ENCODE measurements around the gene CXCL17.
A peak's percentile ranks its signal among the peaks of the same experiment; 100 is the strongest.

The CXCL17 gene

DNA sequence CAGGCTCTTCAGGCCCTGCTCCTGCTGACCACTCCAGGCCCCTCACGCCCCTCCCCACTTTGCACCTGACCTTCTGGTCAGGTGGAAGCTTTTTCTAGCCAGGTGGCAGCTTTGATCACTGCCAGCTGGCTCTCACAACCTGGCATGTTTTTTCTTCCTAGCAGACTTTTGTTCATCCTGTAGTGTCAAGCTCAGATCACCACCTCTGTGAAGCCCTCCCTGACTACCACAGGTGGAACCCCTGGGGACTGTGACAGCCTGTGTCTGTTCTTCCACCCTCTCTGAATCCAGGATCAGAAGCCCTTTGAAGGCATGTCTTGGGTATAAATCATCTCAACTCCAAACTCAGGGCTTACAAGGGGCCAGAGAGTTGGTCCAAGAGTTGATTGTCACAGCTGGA lies 42.3 kb downstream of the CXCL17 start:
- TF ChIP-seq, protein P1, sequence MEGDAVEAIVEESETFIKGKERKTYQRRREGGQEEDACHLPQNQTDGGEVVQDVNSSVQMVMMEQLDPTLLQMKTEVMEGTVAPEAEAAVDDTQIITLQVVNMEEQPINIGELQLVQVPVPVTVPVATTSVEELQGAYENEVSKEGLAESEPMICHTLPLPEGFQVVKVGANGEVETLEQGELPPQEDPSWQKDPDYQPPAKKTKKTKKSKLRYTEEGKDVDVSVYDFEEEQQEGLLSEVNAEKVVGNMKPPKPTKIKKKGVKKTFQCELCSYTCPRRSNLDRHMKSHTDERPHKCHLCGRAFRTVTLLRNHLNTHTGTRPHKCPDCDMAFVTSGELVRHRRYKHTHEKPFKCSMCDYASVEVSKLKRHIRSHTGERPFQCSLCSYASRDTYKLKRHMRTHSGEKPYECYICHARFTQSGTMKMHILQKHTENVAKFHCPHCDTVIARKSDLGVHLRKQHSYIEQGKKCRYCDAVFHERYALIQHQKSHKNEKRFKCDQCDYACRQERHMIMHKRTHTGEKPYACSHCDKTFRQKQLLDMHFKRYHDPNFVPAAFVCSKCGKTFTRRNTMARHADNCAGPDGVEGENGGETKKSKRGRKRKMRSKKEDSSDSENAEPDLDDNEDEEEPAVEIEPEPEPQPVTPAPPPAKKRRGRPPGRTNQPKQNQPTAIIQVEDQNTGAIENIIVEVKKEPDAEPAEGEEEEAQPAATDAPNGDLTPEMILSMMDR (conservative IDR thresholded peaks at IDR 0.05; ENCODE audit: low read depth): no peak
- CTCF ChIA-PET: interaction anchor here (0.6 to 1.4 kb wide), 7 partner anchors 9 to 292 kb away, joined by 3 to 5 read pairs (median 3); partner anchors contain the start of gene POU2F2
- no peak for DNase-seq (ENCODE audit: low spot score)
- POLR2A ChIA-PET (ENCODE audit: low non-redundant PET): interaction anchor here (0.6 kb wide), 1 partner anchor 264 kb away, joined by 7 read pairs; no protein-coding TSS in a partner anchor
- H3K27ac ChIP-seq: peak overlapping the region; percentile 58

DNA sequence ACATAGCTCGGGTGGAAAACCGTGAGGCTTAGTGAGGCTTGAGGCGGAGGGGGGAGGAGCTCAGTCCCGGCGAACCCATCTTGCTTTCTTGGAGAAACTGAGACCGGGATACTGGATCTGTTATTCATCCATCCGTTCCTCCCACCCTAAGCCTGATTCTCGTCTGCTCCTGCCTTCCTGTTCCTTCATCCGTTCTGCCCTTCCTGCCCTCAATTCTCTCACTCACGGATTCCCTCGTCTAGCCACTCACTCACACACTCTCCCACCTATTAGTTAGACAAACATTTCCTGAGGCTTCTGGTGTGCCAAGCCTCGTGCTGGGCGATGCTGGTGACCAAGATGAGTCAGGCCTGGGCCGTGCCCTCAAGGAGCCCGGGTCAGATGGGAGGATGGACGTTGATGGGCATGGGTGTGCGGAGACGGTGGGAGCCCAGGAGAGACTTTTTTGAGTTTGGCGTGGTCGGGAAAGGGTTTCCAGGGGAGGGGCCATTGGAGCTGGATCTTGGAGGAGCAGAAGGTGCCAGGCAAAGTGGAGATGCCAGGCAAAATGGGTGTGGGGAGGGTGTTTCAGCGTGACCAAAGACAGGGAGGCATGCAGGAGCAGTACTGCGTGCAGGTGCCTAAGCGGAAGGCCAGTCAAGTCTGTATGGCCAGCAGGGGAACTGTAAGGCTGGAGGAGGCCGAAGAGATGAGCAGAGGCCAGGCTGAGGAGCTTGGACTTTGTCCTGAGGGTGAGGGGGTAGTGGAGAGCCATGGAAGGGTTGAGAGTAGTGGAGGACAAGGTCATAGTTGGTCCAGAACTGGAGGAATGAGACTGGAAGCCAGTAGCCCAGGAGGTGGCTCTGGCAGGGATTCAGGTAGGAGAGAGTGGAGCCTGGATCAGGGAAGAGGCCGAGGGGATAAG lies 45.2 kb downstream of the CXCL17 start:
- peak overlapping the region; percentile 95 for H3K27ac ChIP-seq
- TF ChIP-seq, protein P1 (conservative IDR thresholded peaks at IDR 0.05; ENCODE audit: low read depth): no peak
- CTCF ChIA-PET: interaction anchor here (1.0 to 1.2 kb wide), 2 partner anchors 23 to 41 kb away, joined by 3 to 5 read pairs; no protein-coding TSS in a partner anchor
- DNase-seq (ENCODE audit: low spot score): no peak
- POLR2A ChIA-PET (ENCODE audit: low non-redundant PET): interaction anchor here (0.7 kb wide), 1 partner anchor 133 kb away, joined by 3 read pairs; no protein-coding TSS in a partner anchor

DNA sequence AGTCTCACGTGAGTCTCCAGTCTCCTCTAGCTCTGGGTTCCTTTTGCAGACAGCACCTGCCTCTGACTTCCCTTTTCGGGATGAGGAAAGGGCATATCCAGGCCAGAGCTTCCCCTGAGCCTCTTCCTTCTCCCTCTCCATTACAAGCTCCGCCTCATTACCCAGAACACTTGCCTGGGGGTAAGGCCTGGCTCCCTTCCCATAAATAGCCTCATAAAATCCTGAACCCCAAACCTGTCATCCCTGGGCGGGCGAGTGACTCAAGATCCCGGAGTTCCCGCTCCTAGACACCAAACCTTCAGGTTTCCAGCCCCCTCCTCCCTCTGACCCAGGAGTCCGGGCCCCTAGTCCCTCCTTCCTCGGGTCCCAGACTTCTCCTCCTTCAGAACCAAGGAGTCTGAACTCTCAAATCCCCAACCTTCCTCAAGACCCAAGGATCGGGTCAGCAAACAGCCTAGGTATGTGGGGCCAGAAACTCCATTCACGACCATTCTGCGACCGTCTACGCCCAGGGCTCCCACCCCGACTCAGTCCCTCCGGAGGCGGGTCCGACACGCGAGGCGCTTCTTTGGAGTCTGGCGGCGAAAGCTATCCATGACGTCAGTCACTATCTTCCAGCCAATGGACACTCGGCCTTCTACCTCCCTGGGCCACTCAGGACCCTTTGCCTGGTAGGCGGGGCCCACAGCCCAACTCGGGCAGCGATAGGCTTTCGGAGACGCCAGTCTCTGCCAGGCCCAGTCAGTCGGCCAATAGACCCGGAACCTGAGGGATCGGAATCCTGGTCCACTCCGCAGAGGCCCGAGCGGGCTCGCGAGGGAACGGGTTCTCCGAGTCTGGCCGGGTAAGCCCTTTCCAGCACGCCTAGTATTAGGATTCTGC lies 46.1 kb downstream of the CXCL17 start:
- H3K27ac ChIP-seq: peak overlapping the region; percentile 95
- ChIA-PET CTCF (interaction anchor here (0.9 to 1.2 kb wide), 3 partner anchors 9 to 42 kb away, joined by 3 to 5 read pairs (median 4); no protein-coding TSS in a partner anchor), POLR2A (ENCODE audit: low non-redundant PET) (interaction anchor here (0.5 to 0.7 kb wide), 2 partner anchors 12 to 133 kb away, joined by 3 to 5 read pairs; no protein-coding TSS in a partner anchor)
- DNase-seq (ENCODE audit: low spot score): peak; percentile 100
- TF ChIP-seq, protein P1 (conservative IDR thresholded peaks at IDR 0.05; ENCODE audit: low read depth): no peak

DNA sequence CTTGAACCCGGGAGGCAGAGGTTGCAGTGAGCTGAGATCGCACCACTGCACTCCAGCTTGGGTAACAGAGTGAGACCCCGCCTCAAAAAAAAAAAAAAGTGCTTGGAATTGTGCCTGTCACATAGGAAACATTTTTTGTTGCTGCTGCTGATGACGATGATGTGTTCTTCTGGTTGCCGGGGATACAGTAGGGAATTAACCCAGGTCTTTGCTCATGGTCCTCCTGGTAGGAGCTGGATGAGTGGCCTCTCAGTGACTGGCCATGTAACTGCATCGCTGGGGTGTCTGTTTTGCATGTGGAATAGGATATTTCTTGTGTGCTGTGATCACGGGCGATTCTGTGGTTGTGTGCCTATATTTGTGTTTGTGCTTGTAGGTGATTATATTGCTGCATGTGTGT lies 48.0 kb downstream of the CXCL17 start:
- CTCF ChIA-PET: interaction anchor here (0.6 kb wide), 1 partner anchor 49 kb away, joined by 9 read pairs; no protein-coding TSS in a partner anchor
- no peak overlapping the region for H3K27ac ChIP-seq

DNA sequence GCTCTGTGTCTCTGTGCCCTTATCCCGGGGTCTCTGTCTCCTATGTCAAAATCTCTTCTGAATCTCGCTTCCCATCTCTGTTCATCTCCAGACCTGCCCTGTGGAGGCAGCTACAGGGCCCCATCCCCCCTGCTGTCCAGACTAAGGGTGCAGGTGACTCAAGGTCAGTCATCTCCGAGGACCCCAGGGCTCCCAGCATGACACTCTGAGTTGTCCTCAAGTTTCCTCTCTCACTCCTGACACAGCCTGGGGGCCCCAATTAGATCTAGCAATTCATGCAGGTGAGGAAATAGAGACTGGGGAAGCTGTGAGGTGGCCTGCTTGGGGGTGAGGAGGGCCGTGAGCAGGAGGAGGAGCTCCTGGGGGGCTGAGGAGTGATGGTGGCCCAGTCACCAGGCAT lies 50.6 kb downstream of the CXCL17 start:
- H3K27ac ChIP-seq: no peak overlapping the region
- TF ChIP-seq, protein P1 (conservative IDR thresholded peaks at IDR 0.05; ENCODE audit: low read depth): no peak
- ChIA-PET POLR2A (ENCODE audit: low non-redundant PET) (no interaction called here), CTCF (interaction anchor here (0.6 kb wide), 1 partner anchor 149 kb away, joined by 3 read pairs; no protein-coding TSS in a partner anchor)
- no peak for DNase-seq (ENCODE audit: low spot score)

More for the DNA sequence above, 48.0 kb downstream of the CXCL17 start:
- TF ChIP-seq, protein P1 (conservative IDR thresholded peaks at IDR 0.05; ENCODE audit: low read depth): no peak
- DNase-seq (ENCODE audit: low spot score): no peak
- POLR2A ChIA-PET (ENCODE audit: low non-redundant PET): no interaction called here

DNA sequence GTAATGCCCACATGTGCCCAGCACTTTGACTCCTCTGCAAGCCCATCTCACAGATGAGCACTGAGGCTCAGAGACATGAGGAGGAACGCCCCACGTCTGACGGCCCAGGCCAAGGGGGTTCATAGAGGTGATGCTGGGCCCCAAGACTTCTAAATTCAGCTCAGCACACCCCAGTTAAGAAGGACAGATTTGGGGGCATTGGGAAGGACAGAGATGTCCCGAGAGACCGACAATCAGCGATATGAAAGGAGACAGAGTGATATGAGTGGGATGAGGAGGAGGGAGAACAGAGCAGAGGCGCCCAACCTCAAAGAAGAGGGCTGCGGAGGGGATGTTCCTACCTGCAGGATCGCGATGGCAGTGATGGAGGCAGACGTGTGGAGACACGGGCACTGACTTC lies 52.8 kb downstream of the CXCL17 start, which contains the start of gene CNFN:
CNFN (minus strand) TSS at position 399 of the 400 bp plus-strand sequence. CDS start 1,260 bp downstream, outside the sequence.
- TF ChIP-seq, protein P1 (conservative IDR thresholded peaks at IDR 0.05; ENCODE audit: low read depth): no peak
- ChIA-PET CTCF (no interaction called here), POLR2A (ENCODE audit: low non-redundant PET) (no interaction called here)
- no peak within 1 kb of the TSS for H3K27ac ChIP-seq
- no peak for DNase-seq (ENCODE audit: low spot score)
